ENCODE data around the gene CYSRT1. TPM values are rescaled to one million over a fixed set of nuclear protein-coding genes. Genes with fewer than 3 reads are reported as not detected.

Gene CYSRT1
- total and polyA plus RNA-seq, 2 donors (not counting 1 experiment from before 2014, with no cell fraction given): 0.22 to 0.51 TPM

DNA sequence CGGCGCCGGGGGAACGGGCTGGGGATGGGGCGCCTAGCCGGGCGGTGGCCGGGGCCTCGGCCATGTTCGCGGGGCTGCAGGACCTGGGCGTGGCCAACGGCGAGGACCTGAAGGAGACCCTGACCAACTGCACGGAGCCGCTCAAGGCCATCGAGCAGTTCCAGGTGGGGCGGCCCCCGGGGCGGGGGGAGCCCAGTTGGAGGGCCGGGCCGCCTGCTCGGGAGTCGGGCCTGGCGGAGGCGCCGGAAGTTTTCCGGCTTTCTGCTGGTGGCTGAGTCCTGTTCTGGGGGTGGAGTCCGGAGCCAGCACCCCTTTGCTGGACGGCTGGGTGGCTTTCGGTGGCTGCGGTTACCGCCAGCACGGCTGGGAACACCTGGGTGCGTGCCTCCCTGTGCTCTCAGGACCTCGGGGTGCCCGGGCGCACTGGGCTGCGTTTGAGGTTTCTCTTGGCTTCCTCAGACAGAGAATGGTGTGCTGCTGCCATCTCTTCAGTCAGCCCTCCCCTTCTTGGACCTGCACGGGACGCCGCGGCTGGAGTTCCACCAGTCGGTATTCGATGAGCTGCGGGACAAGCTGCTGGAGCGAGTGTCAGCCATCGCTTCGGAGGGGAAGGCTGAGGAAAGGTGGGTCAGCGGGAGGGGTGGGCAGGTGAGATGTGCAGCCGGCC lies 30.6 kb downstream of the CYSRT1 start:
- TF ChIP-seq, protein P1, sequence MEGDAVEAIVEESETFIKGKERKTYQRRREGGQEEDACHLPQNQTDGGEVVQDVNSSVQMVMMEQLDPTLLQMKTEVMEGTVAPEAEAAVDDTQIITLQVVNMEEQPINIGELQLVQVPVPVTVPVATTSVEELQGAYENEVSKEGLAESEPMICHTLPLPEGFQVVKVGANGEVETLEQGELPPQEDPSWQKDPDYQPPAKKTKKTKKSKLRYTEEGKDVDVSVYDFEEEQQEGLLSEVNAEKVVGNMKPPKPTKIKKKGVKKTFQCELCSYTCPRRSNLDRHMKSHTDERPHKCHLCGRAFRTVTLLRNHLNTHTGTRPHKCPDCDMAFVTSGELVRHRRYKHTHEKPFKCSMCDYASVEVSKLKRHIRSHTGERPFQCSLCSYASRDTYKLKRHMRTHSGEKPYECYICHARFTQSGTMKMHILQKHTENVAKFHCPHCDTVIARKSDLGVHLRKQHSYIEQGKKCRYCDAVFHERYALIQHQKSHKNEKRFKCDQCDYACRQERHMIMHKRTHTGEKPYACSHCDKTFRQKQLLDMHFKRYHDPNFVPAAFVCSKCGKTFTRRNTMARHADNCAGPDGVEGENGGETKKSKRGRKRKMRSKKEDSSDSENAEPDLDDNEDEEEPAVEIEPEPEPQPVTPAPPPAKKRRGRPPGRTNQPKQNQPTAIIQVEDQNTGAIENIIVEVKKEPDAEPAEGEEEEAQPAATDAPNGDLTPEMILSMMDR (IDR thresholded peaks at IDR 0.05): no peak
- no peak for TF ChIP-seq EZH2 (IDR thresholded peaks at IDR 0.05; ENCODE audit: borderline replicate concordance, insufficient read depth, low read depth, low read length, poor library complexity, severe bottlenecking)
- no peaks in the 10 kb centered on the region for H3K9me3 Mint-ChIP-seq (ENCODE audit: insufficient read depth)
- Histone ChIP-seq H3K9me3 (ENCODE audit: control extremely low read depth in 1 of 3, control insufficient read depth in 2 of 3, insufficient read depth in 1 of 3, low read length in 2 of 3) (no peaks in the 10 kb centered on the region), H3K27ac (ENCODE audit: low read length in 2 of 2) (peak overlapping the region; percentile 3 to 72), H3K36me3 (replicated peaks in 1 of 2; ENCODE audit: control extremely low read depth in 1 of 2, control insufficient read depth in 1 of 2, extremely low read depth in 1 of 2, insufficient read depth in 2 of 2, low read length in 1 of 2) (peaks cover 0 to 14% of the 10 kb centered on the region in 2 experiments), H3K27me3 (replicated peaks in 1 of 4; ENCODE audit: control extremely low read depth in 1 of 4, control insufficient read depth in 3 of 4, insufficient read depth in 4 of 4, low read length in 3 of 4) (no peaks in the 10 kb centered on the region), H3K9ac (ENCODE audit: low read length) (peak overlapping the region; percentile 85), H2AFZ (ENCODE audit: insufficient read depth, low read depth, low read length, poor library complexity, severe bottlenecking) (peak overlapping the region; percentile 88), H4K20me1 (ENCODE audit: control insufficient read depth, insufficient read depth, low read length, poor library complexity, severe bottlenecking) (peaks cover 18% of the 10 kb centered on the region), H3K79me2 (ENCODE audit: control insufficient read depth, insufficient read depth, low read length) (peaks cover 35% of the 10 kb centered on the region), H3K4me1 (ENCODE audit: control insufficient read depth in 2 of 2, insufficient read depth in 2 of 2, low read length in 2 of 2) (peaks cover 17 to 27% of the 10 kb centered on the region in 2 donors), H3K4me3 (ENCODE audit: control extremely low read depth in 1 of 5, extremely low read depth in 1 of 5, insufficient read depth in 1 of 5, low read depth in 2 of 5, low read length in 4 of 5) (peak overlapping the region; percentile 23 to 95 (median 81)), H3K4me2 (replicated peaks; ENCODE audit: low read depth, low read length, poor library complexity, severe bottlenecking) (peak overlapping the region; percentile 92)
- no peak for DNase-seq
- 2% methylated on average over 51 of the region's 51 CpGs for WGBS (ENCODE audit: insufficient coverage)
- H3K4me1 Mint-ChIP-seq: peaks cover 25% of the 10 kb centered on the region
- intact Hi-C loops (cut with micrococcal nuclease): loop anchor here (1.0 to 2.0 kb wide), 4 partner anchors 13 to 55 kb away; partner anchors contain the start of genes TOR4A, TPRN and TUBB4B
- H3K27ac Mint-ChIP-seq: peak overlapping the region; percentile 89
- CTCF ChIA-PET: interaction anchor here (1.0 to 3.0 kb wide), 4 partner anchors 16 to 47 kb away, joined by 3 to 18 read pairs (median 8); partner anchors contain the start of genes CYSRT1, NRARP and TUBB4B
- H3K4me3 Mint-ChIP-seq: peak overlapping the region; percentile 86
- no peaks in the 10 kb centered on the region for H3K27me3 Mint-ChIP-seq
- POLR2A ChIA-PET: interaction anchor here (1.0 to 3.5 kb wide), 3 partner anchors 13 to 167 kb away, joined by 3 to 29 read pairs (median 6); partner anchors contain the start of genes EXD3, NOXA1 and TUBB4B
- no peak for ATAC-seq (ENCODE audit: low read depth)

DNA sequence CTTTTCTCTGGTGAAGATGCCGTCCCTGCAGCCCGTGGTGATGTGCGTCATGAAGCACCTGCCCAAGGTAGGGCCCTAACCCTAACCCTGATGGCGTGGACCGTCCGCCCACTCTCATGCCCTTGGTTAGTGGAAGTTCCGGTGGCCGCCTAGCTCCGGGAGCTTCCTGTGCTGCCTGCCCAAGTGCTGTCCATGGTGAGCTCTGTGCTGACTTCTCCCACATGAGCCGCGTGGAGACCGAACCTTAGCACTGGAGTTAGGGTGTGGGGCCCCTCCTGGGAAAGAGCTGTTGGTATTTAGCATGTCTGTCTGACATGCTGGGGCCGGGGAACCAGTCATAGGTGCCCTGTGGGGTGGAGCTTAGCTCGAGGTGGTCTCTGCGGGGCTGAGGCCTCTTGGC lies 31.4 kb downstream of the CYSRT1 start:
- WGBS (ENCODE audit: insufficient coverage): 97% methylated on average over 15 of the region's 15 CpGs
- TF ChIP-seq EZH2 (IDR thresholded peaks at IDR 0.05; ENCODE audit: borderline replicate concordance, insufficient read depth, low read depth, low read length, poor library complexity, severe bottlenecking): no peak
- TF ChIP-seq, protein P1 (IDR thresholded peaks at IDR 0.05): no peak
- Histone ChIP-seq H3K27me3 (replicated peaks in 1 of 4; ENCODE audit: control extremely low read depth in 1 of 4, control insufficient read depth in 3 of 4, insufficient read depth in 4 of 4, low read length in 3 of 4) (no peaks in the 10 kb centered on the region), H3K79me2 (ENCODE audit: control insufficient read depth, insufficient read depth, low read length) (peaks cover 35% of the 10 kb centered on the region), H3K36me3 (replicated peaks in 1 of 2; ENCODE audit: control extremely low read depth in 1 of 2, control insufficient read depth in 1 of 2, extremely low read depth in 1 of 2, insufficient read depth in 2 of 2, low read length in 1 of 2) (peaks cover 0 to 14% of the 10 kb centered on the region in 2 experiments), H3K4me2 (replicated peaks; ENCODE audit: low read depth, low read length, poor library complexity, severe bottlenecking) (peak overlapping the region; percentile 92), H2AFZ (ENCODE audit: insufficient read depth, low read depth, low read length, poor library complexity, severe bottlenecking) (no peak overlapping the region), H3K4me3 (ENCODE audit: control extremely low read depth in 1 of 5, extremely low read depth in 1 of 5, insufficient read depth in 1 of 5, low read depth in 2 of 5, low read length in 4 of 5) (peak overlapping the region in 3 of 5 experiments; percentile 79 to 95 (median 81)), H3K27ac (ENCODE audit: low read length in 2 of 2) (no peak overlapping the region), H3K9me3 (ENCODE audit: control extremely low read depth in 1 of 3, control insufficient read depth in 2 of 3, insufficient read depth in 1 of 3, low read length in 2 of 3) (no peaks in the 10 kb centered on the region), H4K20me1 (ENCODE audit: control insufficient read depth, insufficient read depth, low read length, poor library complexity, severe bottlenecking) (peaks cover 18% of the 10 kb centered on the region), H3K4me1 (ENCODE audit: control insufficient read depth in 2 of 2, insufficient read depth in 2 of 2, low read length in 2 of 2) (peaks cover 17 to 27% of the 10 kb centered on the region in 2 donors), H3K9ac (ENCODE audit: low read length) (peak overlapping the region; percentile 85)
- intact Hi-C loops (cut with micrococcal nuclease): no loop called here
- ChIA-PET POLR2A (interaction anchor here (0.6 to 3.5 kb wide), 5 partner anchors 12 to 124 kb away, joined by 3 to 29 read pairs (median 5); partner anchors contain the start of gene TUBB4B), CTCF (interaction anchor here (1.1 to 3.0 kb wide), 3 partner anchors 16 to 29 kb away, joined by 3 to 18 read pairs (median 8); partner anchors contain the start of genes RNF224 and TUBB4B)
- peak overlapping the region; percentile 86 for H3K4me3 Mint-ChIP-seq
- DNase-seq (no peak), ATAC-seq (ENCODE audit: low read depth) (no peak)
- H3K9me3 Mint-ChIP-seq (ENCODE audit: insufficient read depth): no peaks in the 10 kb centered on the region
- H3K27me3 Mint-ChIP-seq: no peaks in the 10 kb centered on the region
- H3K4me1 Mint-ChIP-seq: peaks cover 25% of the 10 kb centered on the region
- H3K27ac Mint-ChIP-seq: peak overlapping the region; percentile 50
